Erythroblast (primary cell): ENCODE measurements around the gene LEPR.

Experiments used
- GATA1 ChIP-seq: IDR thresholded peaks from 2 replicates; pipeline ENCODE4 v1.6.1; 2011; ENCODE audit warnings: low read depth, mild to moderate bottlenecking, control low read depth, low read length, moderate library complexity
- POLR2A ChIP-seq: IDR thresholded peaks from 2 replicates; pipeline ENCODE4 v1.6.1; 2011; ENCODE audit warnings: mild to moderate bottlenecking, low read length

DNA sequence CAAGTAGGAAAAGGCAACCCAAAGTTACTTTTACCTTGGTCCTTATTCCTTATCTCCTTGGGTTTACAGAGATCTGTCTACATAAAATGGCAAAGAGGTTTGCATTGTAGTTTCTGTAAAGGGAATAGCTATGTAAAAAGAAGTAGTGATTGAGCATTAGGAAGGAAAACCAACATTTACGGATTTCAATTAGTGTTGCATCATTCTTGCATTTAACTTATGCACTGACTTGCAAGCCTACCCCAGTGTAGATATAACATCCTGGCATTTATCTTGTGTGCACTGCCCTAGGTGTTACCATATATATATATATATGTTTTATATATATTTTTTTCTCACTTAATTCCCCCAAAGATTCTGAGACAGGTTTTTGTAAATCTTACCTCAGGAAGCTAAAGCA, 3.7 kb upstream of the LEPR start:
- TF ChIP-seq POLR2A (no peak), GATA1 (no peak)
